Measurements from ENCODE around the gene VGLL4. TPM values are rescaled to one million over a fixed set of nuclear protein-coding genes. Genes with fewer than 3 reads are reported as not detected.

The VGLL4 gene
- total and polyA plus RNA-seq, 2 donors (not counting 1 experiment from before 2014, with no cell fraction given): 25.8 to 29.0 TPM

- DNase-seq (no peak), ATAC-seq (ENCODE audit: low read depth) (no peak)
- ChIA-PET CTCF (interaction anchor here (0.9 to 1.0 kb wide), 2 partner anchors 179 to 212 kb away, joined by 3 read pairs; no protein-coding TSS in a partner anchor), POLR2A (no interaction called here)
- WGBS (ENCODE audit: insufficient coverage): 93% methylated on average over 3 of the region's 7 CpGs
- peaks cover 48% of the 10 kb centered on the region for H3K4me1 Mint-ChIP-seq
- Histone ChIP-seq H3K27ac (ENCODE audit: low read length in 2 of 2) (no peak overlapping the region), H3K4me2 (replicated peaks; ENCODE audit: low read depth, low read length, poor library complexity, severe bottlenecking) (no peak overlapping the region), H3K9me3 (ENCODE audit: control extremely low read depth in 1 of 3, control insufficient read depth in 2 of 3, insufficient read depth in 1 of 3, low read length in 2 of 3) (no peaks in the 10 kb centered on the region), H3K4me3 (ENCODE audit: control extremely low read depth in 1 of 5, extremely low read depth in 1 of 5, insufficient read depth in 1 of 5, low read depth in 2 of 5, low read length in 4 of 5) (no peak overlapping the region), H2AFZ (ENCODE audit: insufficient read depth, low read depth, low read length, poor library complexity, severe bottlenecking) (no peak overlapping the region), H3K36me3 (replicated peaks in 1 of 2; ENCODE audit: control extremely low read depth in 1 of 2, control insufficient read depth in 1 of 2, extremely low read depth in 1 of 2, insufficient read depth in 2 of 2, low read length in 1 of 2) (peaks cover 0 to 3% of the 10 kb centered on the region in 2 experiments), H3K27me3 (replicated peaks in 1 of 4; ENCODE audit: control extremely low read depth in 1 of 4, control insufficient read depth in 3 of 4, insufficient read depth in 4 of 4, low read length in 3 of 4) (no peaks in the 10 kb centered on the region), H3K9ac (ENCODE audit: low read length) (no peak overlapping the region), H3K4me1 (ENCODE audit: control insufficient read depth in 2 of 2, insufficient read depth in 2 of 2, low read length in 2 of 2) (peaks cover 0 to 13% of the 10 kb centered on the region in 2 donors), H4K20me1 (ENCODE audit: control insufficient read depth, insufficient read depth, low read length, poor library complexity, severe bottlenecking) (peaks cover 42% of the 10 kb centered on the region), H3K79me2 (ENCODE audit: control insufficient read depth, insufficient read depth, low read length) (peaks cover 99% of the 10 kb centered on the region)
- no peak overlapping the region for H3K4me3 Mint-ChIP-seq
- H3K27me3 Mint-ChIP-seq: no peaks in the 10 kb centered on the region
- H3K27ac Mint-ChIP-seq: no peak overlapping the region
- no peaks in the 10 kb centered on the region for H3K9me3 Mint-ChIP-seq (ENCODE audit: insufficient read depth)
- intact Hi-C loops (cut with micrococcal nuclease): loop anchor here (2.0 kb wide), 1 partner anchor 22 kb away; no protein-coding TSS in a partner anchor
- TF ChIP-seq CTCF (IDR thresholded peaks at IDR 0.05): no peak
- TF ChIP-seq EZH2 (IDR thresholded peaks at IDR 0.05; ENCODE audit: borderline replicate concordance, insufficient read depth, low read depth, low read length, poor library complexity, severe bottlenecking): no peak
Observed at GRCh38 chr3:11624704-11625375, 18.9 kb downstream of the VGLL4 start.

GRCh38 chr3:11624161-11624560 lies 19.6 kb downstream of the VGLL4 start:
- Mint-ChIP-seq H3K4me3 (no peak overlapping the region), H3K4me1 (peaks cover 54% of the 10 kb centered on the region), H3K9me3 (ENCODE audit: insufficient read depth) (no peaks in the 10 kb centered on the region), H3K27me3 (no peaks in the 10 kb centered on the region), H3K27ac (no peak overlapping the region)
- ATAC-seq (ENCODE audit: low read depth) (no peak), DNase-seq (no peak)
- H3K4me1 ChIP-seq (ENCODE audit: control insufficient read depth in 2 of 2, insufficient read depth in 2 of 2, low read length in 2 of 2): peaks cover 0 to 14% of the 10 kb centered on the region in 2 donors
- no peak overlapping the region for H3K27ac ChIP-seq (ENCODE audit: low read length in 2 of 2)
- no peak overlapping the region for H3K4me3 ChIP-seq (ENCODE audit: control extremely low read depth in 1 of 5, extremely low read depth in 1 of 5, insufficient read depth in 1 of 5, low read depth in 2 of 5, low read length in 4 of 5)
- CTCF ChIA-PET: interaction anchor here (0.9 to 1.0 kb wide), 2 partner anchors 180 to 213 kb away, joined by 3 read pairs; no protein-coding TSS in a partner anchor
- H3K79me2 ChIP-seq (ENCODE audit: control insufficient read depth, insufficient read depth, low read length): peaks cover 99% of the 10 kb centered on the region
- peaks cover 0 to 3% of the 10 kb centered on the region in 2 experiments for H3K36me3 ChIP-seq (replicated peaks in 1 of 2; ENCODE audit: control extremely low read depth in 1 of 2, control insufficient read depth in 1 of 2, extremely low read depth in 1 of 2, insufficient read depth in 2 of 2, low read length in 1 of 2)
- no peak for TF ChIP-seq CTCF (IDR thresholded peaks at IDR 0.05)
- TF ChIP-seq EZH2 (IDR thresholded peaks at IDR 0.05; ENCODE audit: borderline replicate concordance, insufficient read depth, low read depth, low read length, poor library complexity, severe bottlenecking): no peak
- no peaks in the 10 kb centered on the region for H3K9me3 ChIP-seq (ENCODE audit: control extremely low read depth in 1 of 3, control insufficient read depth in 2 of 3, insufficient read depth in 1 of 3, low read length in 2 of 3)
- H3K4me2 ChIP-seq (replicated peaks; ENCODE audit: low read depth, low read length, poor library complexity, severe bottlenecking): no peak overlapping the region
- intact Hi-C loops (cut with micrococcal nuclease): loop anchor here (2.0 kb wide), 1 partner anchor 21 kb away; no protein-coding TSS in a partner anchor
- H4K20me1 ChIP-seq (ENCODE audit: control insufficient read depth, insufficient read depth, low read length, poor library complexity, severe bottlenecking): peaks cover 47% of the 10 kb centered on the region
- H3K9ac ChIP-seq (ENCODE audit: low read length): no peak overlapping the region
- H3K27me3 ChIP-seq (replicated peaks in 1 of 4; ENCODE audit: control extremely low read depth in 1 of 4, control insufficient read depth in 3 of 4, insufficient read depth in 4 of 4, low read length in 3 of 4): no peaks in the 10 kb centered on the region
- 83% methylated on average over 7 of the region's 8 CpGs for WGBS (ENCODE audit: insufficient coverage)
- POLR2A ChIA-PET: no interaction called here
- no peak overlapping the region for H2AFZ ChIP-seq (ENCODE audit: insufficient read depth, low read depth, low read length, poor library complexity, severe bottlenecking)

All from B cell (primary cell).